ENCODE data around the gene VRK3.

GRCh38 chr19:49988007-49988406 is 37.2 kb downstream of the VRK3 start:
- TF ChIP-seq CTCF (IDR thresholded peaks at IDR 0.05) (no peak), POLR2A (IDR thresholded peaks at IDR 0.05) (no peak)
